Activated B cell treated with CpG ODN at 0.5 μM for 24 hours (primary cell): ENCODE data around the gene KIAA1217. TPM values are rescaled to one million over a fixed set of nuclear protein-coding genes. Genes with fewer than 3 reads are reported as not detected.

Source experiments
- ATAC-seq: fragments of 200-7000 bp; cut with Tn5 transposase; one replicate; pipeline ENCODE4 v1.10.0; 2021; ENCODE audit warnings: low read depth, mild to moderate bottlenecking, moderate library complexity
- CTCF ChIA-PET: fragments of 350-600 bp; sonication (Branson Sonifier 250); formaldehyde crosslinking; loops from one replicate; lab custom pipeline; 2021; ENCODE audit warnings: antibody characterized with exemption; lab: Charles Lee
- POLR2A ChIA-PET: fragments of 350-600 bp; sonication (Branson Sonifier 250); formaldehyde crosslinking; loops from one replicate; lab custom pipeline; 2021; ENCODE audit warnings: antibody characterized with exemption; lab: Charles Lee
- DNase-seq: peaks from one replicate; pipeline ENCODE4 v3.0.0; 2022
- H3K27ac Mint-ChIP-seq: one replicate; pipeline ENCODE4 v1.8.0; 2020; ENCODE audit warnings: mixed read lengths
- H3K27me3 Mint-ChIP-seq: one replicate; pipeline ENCODE4 v1.8.0; 2021; ENCODE audit warnings: mixed read lengths
- H3K36me3 Mint-ChIP-seq: one replicate; pipeline ENCODE4 v1.8.0; 2021; ENCODE audit warnings: low read depth, mixed read lengths
- H3K4me1 Mint-ChIP-seq: one replicate; pipeline ENCODE4 v1.8.0; 2021; ENCODE audit warnings: mixed read lengths
- H3K4me3 Mint-ChIP-seq: one replicate; pipeline ENCODE4 v1.8.0; 2020; ENCODE audit warnings: mild to moderate bottlenecking, mixed read lengths
- H3K9me3 Mint-ChIP-seq: one replicate; pipeline ENCODE4 v1.8.0; 2020; ENCODE audit warnings: mixed read lengths
- intact Hi-C: fragments of 100-400 bp; cut with micrococcal nuclease; formaldehyde crosslinking; loops from one replicate; pipeline ENCODE4 v1.15.1; 2024
- total RNA-seq: library from RNA; stranded (reverse); gene quantifications from 2 replicates; pipeline ENCODE4 v1.2.3, GENCODE V29; 2022
- TF ChIP-seq, protein P1 (sequence below): fragments of 200-600 bp; IDR thresholded peaks from one replicate; pipeline ENCODE4 v1.8.0; 2022; ENCODE audit warnings: antibody characterized with exemption, mild to moderate bottlenecking

The KIAA1217 gene
- total RNA-seq, 1 donor from 2014 or later, result 0.71 TPM

- no peak for DNase-seq
- Mint-ChIP-seq H3K36me3 (no peaks in the 10 kb centered on the region), H3K4me3 (no peak overlapping the region), H3K27me3 (peaks cover under 1% of the 10 kb centered on the region), H3K27ac (no peak overlapping the region), H3K4me1 (no peaks in the 10 kb centered on the region), H3K9me3 (peaks cover 2% of the 10 kb centered on the region)
- ATAC-seq, result no peak
- ChIA-PET CTCF (no interaction called here), POLR2A (no interaction called here)
- TF ChIP-seq, protein P1, sequence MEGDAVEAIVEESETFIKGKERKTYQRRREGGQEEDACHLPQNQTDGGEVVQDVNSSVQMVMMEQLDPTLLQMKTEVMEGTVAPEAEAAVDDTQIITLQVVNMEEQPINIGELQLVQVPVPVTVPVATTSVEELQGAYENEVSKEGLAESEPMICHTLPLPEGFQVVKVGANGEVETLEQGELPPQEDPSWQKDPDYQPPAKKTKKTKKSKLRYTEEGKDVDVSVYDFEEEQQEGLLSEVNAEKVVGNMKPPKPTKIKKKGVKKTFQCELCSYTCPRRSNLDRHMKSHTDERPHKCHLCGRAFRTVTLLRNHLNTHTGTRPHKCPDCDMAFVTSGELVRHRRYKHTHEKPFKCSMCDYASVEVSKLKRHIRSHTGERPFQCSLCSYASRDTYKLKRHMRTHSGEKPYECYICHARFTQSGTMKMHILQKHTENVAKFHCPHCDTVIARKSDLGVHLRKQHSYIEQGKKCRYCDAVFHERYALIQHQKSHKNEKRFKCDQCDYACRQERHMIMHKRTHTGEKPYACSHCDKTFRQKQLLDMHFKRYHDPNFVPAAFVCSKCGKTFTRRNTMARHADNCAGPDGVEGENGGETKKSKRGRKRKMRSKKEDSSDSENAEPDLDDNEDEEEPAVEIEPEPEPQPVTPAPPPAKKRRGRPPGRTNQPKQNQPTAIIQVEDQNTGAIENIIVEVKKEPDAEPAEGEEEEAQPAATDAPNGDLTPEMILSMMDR, result no peak
- intact Hi-C loops, result no loop called here
Measured at GRCh38 chr10:24234784-24235183, 25.8 kb downstream of the KIAA1217 start.

- Mint-ChIP-seq H3K27me3 (peaks cover 3% of the 10 kb centered on the region), H3K36me3 (no peaks in the 10 kb centered on the region), H3K4me1 (no peaks in the 10 kb centered on the region), H3K9me3 (peaks cover 2% of the 10 kb centered on the region), H3K27ac (no peak overlapping the region), H3K4me3 (no peak overlapping the region)
- DNase-seq (no peak), ATAC-seq (no peak)
- CTCF ChIA-PET, result no interaction called here
- TF ChIP-seq, protein P1, result no peak
- intact Hi-C loops, result no loop called here
- POLR2A ChIA-PET, result no interaction called here
Measured at GRCh38 chr10:24235471-24235870, 26.5 kb downstream of the KIAA1217 start.

DNA sequence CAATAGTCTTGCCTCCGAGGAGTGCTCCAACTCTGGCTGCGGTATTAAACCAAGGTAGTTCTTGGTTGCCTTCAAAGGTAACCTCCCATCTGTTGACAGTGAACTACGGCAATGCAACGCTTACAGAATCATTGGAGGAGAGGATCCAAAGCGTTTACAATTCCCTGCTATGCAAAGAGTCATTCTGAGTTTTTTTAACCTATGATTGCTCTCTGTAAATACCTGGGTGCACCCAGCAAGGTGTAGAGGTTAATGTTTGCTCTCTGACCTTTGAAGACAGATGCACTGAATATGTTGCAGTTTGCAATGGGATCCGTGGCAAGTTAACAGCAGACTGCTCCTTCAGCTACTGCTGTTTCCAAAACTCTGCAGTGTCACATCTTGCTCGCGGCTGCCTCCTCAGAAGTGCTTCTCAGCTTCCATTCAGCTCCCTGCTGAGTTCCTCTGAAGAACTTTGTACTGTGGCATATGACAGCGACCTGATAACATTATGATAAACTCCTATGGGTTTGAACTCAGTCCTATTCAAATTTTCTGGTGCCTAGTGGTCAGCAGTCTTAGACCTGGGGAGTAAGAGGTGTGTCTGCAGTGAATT lies 29.0 kb downstream of the KIAA1217 start:
- TF ChIP-seq, protein P1, result no peak
- Mint-ChIP-seq H3K4me1 (no peaks in the 10 kb centered on the region), H3K4me3 (no peak overlapping the region), H3K9me3 (peaks cover 2% of the 10 kb centered on the region), H3K36me3 (no peaks in the 10 kb centered on the region), H3K27ac (no peak overlapping the region), H3K27me3 (peaks cover 7% of the 10 kb centered on the region)
- DNase-seq (no peak), ATAC-seq (no peak)
- POLR2A ChIA-PET, result no interaction called here
- intact Hi-C loops, result no loop called here
- CTCF ChIA-PET, result no interaction called here

- Mint-ChIP-seq H3K27me3 (peaks cover 7% of the 10 kb centered on the region), H3K27ac (no peak overlapping the region), H3K36me3 (no peaks in the 10 kb centered on the region), H3K4me1 (no peaks in the 10 kb centered on the region), H3K9me3 (peaks cover 2% of the 10 kb centered on the region), H3K4me3 (no peak overlapping the region)
- TF ChIP-seq, protein P1, result no peak
- intact Hi-C loops, result no loop called here
- ATAC-seq, result no peak
- DNase-seq, result no peak
- POLR2A ChIA-PET, result no interaction called here
- CTCF ChIA-PET, result no interaction called here
Measured at GRCh38 chr10:24238519-24239247, 29.7 kb downstream of the KIAA1217 start.

DNA sequence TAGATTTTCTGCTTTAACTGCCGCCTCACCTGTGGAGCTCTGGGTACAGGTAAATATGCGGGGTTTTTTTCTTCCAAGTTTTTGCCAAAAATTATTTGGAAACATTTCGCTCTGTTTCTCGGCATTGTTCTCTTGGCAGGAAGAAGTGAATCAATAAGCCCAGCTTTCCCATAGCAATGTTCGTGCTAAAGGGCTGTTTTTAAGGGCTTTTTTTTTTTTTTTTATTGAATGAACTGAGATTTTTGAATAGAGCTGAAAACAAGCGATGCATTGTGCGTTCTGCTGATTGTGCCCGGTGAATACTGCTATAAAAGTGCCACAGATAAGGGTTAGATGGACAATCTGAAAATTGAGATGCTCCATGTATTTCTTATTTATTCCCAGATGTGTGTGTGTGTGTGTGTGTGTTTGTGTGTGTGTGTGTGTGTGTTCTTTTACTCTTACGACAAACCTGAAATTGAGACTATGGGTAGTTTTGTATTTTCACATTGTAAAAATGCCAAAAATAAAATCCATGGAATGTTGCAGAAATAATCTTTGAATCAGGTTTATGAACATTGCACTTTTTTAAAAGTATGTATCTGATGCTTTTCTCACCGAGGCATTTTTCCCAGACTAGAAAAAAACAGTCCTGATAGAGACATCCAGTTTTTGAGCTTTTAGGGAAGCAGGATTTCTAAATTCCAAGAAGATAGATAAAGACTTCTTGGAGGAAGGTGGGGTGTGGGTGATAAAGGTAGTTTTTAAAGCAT lies 30.5 kb downstream of the KIAA1217 start:
- TF ChIP-seq, protein P1, result no peak
- H3K27me3 Mint-ChIP-seq, result peaks cover 7% of the 10 kb centered on the region
- H3K9me3 Mint-ChIP-seq, result peaks cover 2% of the 10 kb centered on the region
- POLR2A ChIA-PET, result no interaction called here
- H3K36me3 Mint-ChIP-seq, result no peaks in the 10 kb centered on the region
- DNase-seq, result no peak
- H3K4me1 Mint-ChIP-seq, result no peaks in the 10 kb centered on the region
- CTCF ChIA-PET, result no interaction called here
- no peak overlapping the region for H3K27ac Mint-ChIP-seq
- H3K4me3 Mint-ChIP-seq, result no peak overlapping the region
- ATAC-seq, result no peak
- intact Hi-C loops, result no loop called here
